ENCODE data around the gene ARAP1. TPM values are rescaled to one million over a fixed set of nuclear protein-coding genes. Genes with fewer than 3 reads are reported as not detected.

The ARAP1 gene
- total RNA-seq, 1 experiment from 2014 or later: 66.1 TPM

GRCh38 chr11:72637926-72638325 is 114.3 kb downstream of the ARAP1 start:
- no peak for DNase-seq (ENCODE audit: low spot score)
- ChIA-PET POLR2A (ENCODE audit: low non-redundant PET) (no interaction called here), CTCF (no interaction called here)
- intact Hi-C loops (cut with micrococcal nuclease; ENCODE audit: unreplicated experiment): no loop called here
- Histone ChIP-seq H3K9me3 (ENCODE audit: low read depth, low read length, poor library complexity, severe bottlenecking) (no peaks in the 10 kb centered on the region), H3K27me3 (replicated peaks; ENCODE audit: insufficient read depth, low read depth, low read length, poor library complexity) (peaks cover 27% of the 10 kb centered on the region), H3K36me3 (ENCODE audit: insufficient read depth, low read length, poor library complexity, severe bottlenecking) (no peaks in the 10 kb centered on the region), H3K4me1 (ENCODE audit: insufficient read depth, low read length, poor library complexity, severe bottlenecking) (peaks cover 14% of the 10 kb centered on the region), H3K27ac (ENCODE audit: low read depth, low read length, poor library complexity, severe bottlenecking) (no peak overlapping the region), H3K4me3 (ENCODE audit: low read depth, low read length, poor library complexity, severe bottlenecking) (no peak overlapping the region)
- BruUV-seq (replicated peaks): no TSS peak
- TF ChIP-seq EZH2 (IDR thresholded peaks at IDR 0.05; ENCODE audit: borderline replicate concordance, low read depth, low read length, poor library complexity, severe bottlenecking) (no peak), CTCF (conservative IDR thresholded peaks at IDR 0.05; ENCODE audit: low read depth, low read length) (no peak)

GRCh38 chr11:72637198-72637597 is 115.0 kb downstream of the ARAP1 start:
- no TSS peak for BruUV-seq (replicated peaks)
- no peak for DNase-seq (ENCODE audit: low spot score)
- no peaks in the 10 kb centered on the region for H3K36me3 ChIP-seq (ENCODE audit: insufficient read depth, low read length, poor library complexity, severe bottlenecking)
- H3K9me3 ChIP-seq (ENCODE audit: low read depth, low read length, poor library complexity, severe bottlenecking): no peaks in the 10 kb centered on the region
- no peak overlapping the region for H3K27ac ChIP-seq (ENCODE audit: low read depth, low read length, poor library complexity, severe bottlenecking)
- intact Hi-C loops (cut with micrococcal nuclease; ENCODE audit: unreplicated experiment): no loop called here
- no peak overlapping the region for H3K4me3 ChIP-seq (ENCODE audit: low read depth, low read length, poor library complexity, severe bottlenecking)
- peaks cover 22% of the 10 kb centered on the region for H3K27me3 ChIP-seq (replicated peaks; ENCODE audit: insufficient read depth, low read depth, low read length, poor library complexity)
- ChIA-PET POLR2A (ENCODE audit: low non-redundant PET) (no interaction called here), CTCF (interaction anchor here (0.5 to 0.6 kb wide), 2 partner anchors 288 to 608 kb away, joined by 3 to 6 read pairs; no protein-coding TSS in a partner anchor)
- TF ChIP-seq EZH2 (IDR thresholded peaks at IDR 0.05; ENCODE audit: borderline replicate concordance, low read depth, low read length, poor library complexity, severe bottlenecking): no peak
- no peak for TF ChIP-seq CTCF (conservative IDR thresholded peaks at IDR 0.05; ENCODE audit: low read depth, low read length)
- peaks cover 10% of the 10 kb centered on the region for H3K4me1 ChIP-seq (ENCODE audit: insufficient read depth, low read length, poor library complexity, severe bottlenecking)

GRCh38 chr11:72636376-72636775 is 115.8 kb downstream of the ARAP1 start:
- ChIA-PET POLR2A (ENCODE audit: low non-redundant PET) (no interaction called here), CTCF (no interaction called here)
- Histone ChIP-seq H3K4me3 (ENCODE audit: low read depth, low read length, poor library complexity, severe bottlenecking) (no peak overlapping the region), H3K4me1 (ENCODE audit: insufficient read depth, low read length, poor library complexity, severe bottlenecking) (peaks cover 10% of the 10 kb centered on the region), H3K36me3 (ENCODE audit: insufficient read depth, low read length, poor library complexity, severe bottlenecking) (no peaks in the 10 kb centered on the region), H3K27ac (ENCODE audit: low read depth, low read length, poor library complexity, severe bottlenecking) (no peak overlapping the region), H3K9me3 (ENCODE audit: low read depth, low read length, poor library complexity, severe bottlenecking) (no peaks in the 10 kb centered on the region), H3K27me3 (replicated peaks; ENCODE audit: insufficient read depth, low read depth, low read length, poor library complexity) (peaks cover 14% of the 10 kb centered on the region)
- intact Hi-C loops (cut with micrococcal nuclease; ENCODE audit: unreplicated experiment): no loop called here
- TF ChIP-seq EZH2 (IDR thresholded peaks at IDR 0.05; ENCODE audit: borderline replicate concordance, low read depth, low read length, poor library complexity, severe bottlenecking): no peak
- no peak for TF ChIP-seq CTCF (conservative IDR thresholded peaks at IDR 0.05; ENCODE audit: low read depth, low read length)
- no TSS peak for BruUV-seq (replicated peaks)
- DNase-seq (ENCODE audit: low spot score): no peak

All from A673 (cell line).